Gastrocnemius medialis (tissue), 4 donors: Measurements from ENCODE around the gene CEP126.

Source experiments
- CTCF ChIP-seq, 5 experiments: fragments of 450-650 bp in 3 of 5; fragments of 200-600 bp in 2 of 5; sonication (generic) in 2 of 5; IDR thresholded peaks in 4 of 5; conservative IDR thresholded peaks in 1 of 5; 1 replicate in 4 of 5; 2 replicates in 1 of 5; pipeline ENCODE4 v1.5.1; 2016 to 2019; ENCODE audit warnings: antibody characterized with exemption in 5 of 5, mild to moderate bottlenecking in 3 of 5, moderate library complexity in 3 of 5
- POLR2A ChIP-seq, 2 donors: fragments of 450-650 bp; IDR thresholded peaks; one replicate each; pipeline ENCODE4 v1.6.1; 2017; ENCODE audit warnings: antibody characterized with exemption in 2 of 2, mild to moderate bottlenecking in 2 of 2, moderate library complexity in 2 of 2

- TF ChIP-seq POLR2A (IDR thresholded peaks at IDR 0.05) (no peak), CTCF (IDR thresholded peaks at IDR 0.05 in 4 of 5, conservative IDR thresholded peaks at IDR 0.05 in 1 of 5) (no peak)
These were observed 30.6 kb downstream of the CEP126 start for GRCh38 chr11:101945448-101945847.
